SU-DHL-6 (cell line): Measurements from ENCODE around the gene SH2D4B.

Experiments used
- EZH2phosphoT487 ChIP-seq: fragments of 200-600 bp; sonication (generic), shearing (Covaris generic); conservative IDR thresholded peaks from 2 replicates; pipeline ENCODE4 v1.6.1; 2018; ENCODE audit warnings: mild to moderate bottlenecking, antibody characterized with exemption, low read length, moderate library complexity, mixed read lengths
- TF ChIP-seq, protein P1 (sequence below): fragments of 200-600 bp; sonication (generic); IDR thresholded peaks from one replicate; pipeline ENCODE4 v1.5.1; 2017; ENCODE audit warnings: antibody characterized with exemption, mild to moderate bottlenecking, low read length, moderate library complexity; ENCODE audit not compliant: insufficient read depth, poor library complexity, severe bottlenecking

DNA sequence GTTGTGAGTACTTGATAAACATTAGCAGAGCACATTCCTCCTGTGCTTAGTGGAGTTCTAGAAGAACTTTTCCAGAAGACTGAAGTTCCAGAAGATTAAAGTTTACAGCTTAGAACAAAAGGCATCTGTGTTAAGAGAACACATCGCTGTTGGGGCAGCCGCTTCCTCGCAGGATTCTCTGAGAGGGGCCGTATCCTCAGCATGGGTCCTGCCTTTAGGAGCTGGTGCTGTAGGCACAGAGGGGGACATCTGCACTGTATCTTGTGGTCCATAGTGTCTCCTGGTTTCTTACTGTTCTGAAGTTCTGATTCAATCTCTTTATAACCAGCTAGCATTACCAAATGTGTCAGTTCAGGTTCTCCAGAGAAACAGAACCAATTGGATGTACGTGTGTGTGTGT is 16.3 kb downstream of the SH2D4B start:
- TF ChIP-seq, protein P1, sequence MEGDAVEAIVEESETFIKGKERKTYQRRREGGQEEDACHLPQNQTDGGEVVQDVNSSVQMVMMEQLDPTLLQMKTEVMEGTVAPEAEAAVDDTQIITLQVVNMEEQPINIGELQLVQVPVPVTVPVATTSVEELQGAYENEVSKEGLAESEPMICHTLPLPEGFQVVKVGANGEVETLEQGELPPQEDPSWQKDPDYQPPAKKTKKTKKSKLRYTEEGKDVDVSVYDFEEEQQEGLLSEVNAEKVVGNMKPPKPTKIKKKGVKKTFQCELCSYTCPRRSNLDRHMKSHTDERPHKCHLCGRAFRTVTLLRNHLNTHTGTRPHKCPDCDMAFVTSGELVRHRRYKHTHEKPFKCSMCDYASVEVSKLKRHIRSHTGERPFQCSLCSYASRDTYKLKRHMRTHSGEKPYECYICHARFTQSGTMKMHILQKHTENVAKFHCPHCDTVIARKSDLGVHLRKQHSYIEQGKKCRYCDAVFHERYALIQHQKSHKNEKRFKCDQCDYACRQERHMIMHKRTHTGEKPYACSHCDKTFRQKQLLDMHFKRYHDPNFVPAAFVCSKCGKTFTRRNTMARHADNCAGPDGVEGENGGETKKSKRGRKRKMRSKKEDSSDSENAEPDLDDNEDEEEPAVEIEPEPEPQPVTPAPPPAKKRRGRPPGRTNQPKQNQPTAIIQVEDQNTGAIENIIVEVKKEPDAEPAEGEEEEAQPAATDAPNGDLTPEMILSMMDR: no peak
- no peak for TF ChIP-seq EZH2phosphoT487
